GM18870 (cell line): ENCODE measurements around the gene TSC1.

ENCODE experiments used
- ATAC-seq: cut with Tn5 transposase; IDR thresholded peaks from one replicate; pipeline ENCODE4 v1.9.1; 2021; ENCODE audit warnings: moderate library complexity; ENCODE audit not compliant: unreplicated experiment

Gene TSC1

DNA sequence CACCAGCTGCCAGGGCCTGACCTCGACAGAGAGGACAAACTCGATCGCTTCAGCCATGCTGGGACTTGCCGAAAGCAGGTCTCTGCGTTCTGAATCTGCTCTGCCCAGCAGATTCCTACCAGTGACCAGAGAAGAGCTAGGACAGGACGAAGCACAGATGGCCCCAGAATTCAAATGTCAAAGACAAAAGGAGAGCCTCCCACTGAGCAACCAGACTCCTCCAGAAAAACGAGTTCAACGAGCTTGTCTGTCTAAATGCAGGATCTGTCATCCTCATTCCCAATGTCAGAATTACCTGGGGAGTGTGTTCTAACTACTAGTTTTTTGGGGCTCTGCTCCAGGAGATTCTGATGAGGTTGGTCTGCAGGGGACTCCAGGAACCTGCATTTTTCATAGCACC lies 79.7 kb downstream of the TSC1 start:
- no peak for ATAC-seq

GRCh38 chr9:132864277-132864676 lies 80.1 kb downstream of the TSC1 start:
- no peak for ATAC-seq

DNA sequence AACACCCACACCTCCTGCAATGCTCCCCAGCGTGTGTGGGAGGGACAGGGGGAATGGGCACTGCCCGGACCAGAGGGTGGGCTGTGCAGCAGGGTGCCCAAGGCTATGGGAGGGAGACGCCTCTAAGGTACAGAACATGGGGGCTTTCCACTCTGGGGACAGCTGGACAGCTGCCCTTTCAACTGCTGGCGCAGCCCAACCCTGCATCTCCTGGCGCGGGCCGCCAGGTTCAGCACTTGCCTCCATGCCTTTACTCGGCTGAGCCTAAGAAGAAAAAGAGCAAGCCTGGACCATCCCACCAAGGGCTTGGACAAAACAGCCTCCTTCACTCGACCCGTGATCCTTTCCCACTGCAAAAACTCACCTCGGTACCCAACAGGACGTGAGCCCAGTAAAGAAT lies 81.3 kb downstream of the TSC1 start:
- no peak for ATAC-seq

DNA sequence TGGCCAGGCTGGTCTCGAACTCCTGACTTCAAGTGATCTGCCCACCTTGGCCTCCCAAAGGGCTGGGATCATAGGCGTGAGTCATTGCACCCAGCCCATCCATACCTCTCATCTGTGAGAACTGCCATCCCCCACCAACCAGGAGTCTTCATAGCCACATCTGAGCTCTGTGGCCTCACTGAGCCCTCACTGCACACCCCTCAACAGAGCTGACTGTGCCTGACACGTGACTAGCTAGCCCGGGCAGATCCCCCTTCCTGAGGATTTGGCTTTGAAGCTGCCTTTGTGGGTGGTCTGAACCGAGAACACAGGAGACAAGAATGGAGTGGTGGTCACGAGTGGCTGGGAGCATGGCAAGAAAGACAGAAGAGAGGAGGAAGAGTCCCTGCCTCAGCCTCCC lies 81.9 kb downstream of the TSC1 start:
- ATAC-seq, result no peak

- ATAC-seq, result no peak
Measured at GRCh38 chr9:132861666-132862065, 82.8 kb downstream of the TSC1 start.

GRCh38 chr9:132858751-132859150 lies 85.7 kb downstream of the TSC1 start:
- ATAC-seq, result no peak

DNA sequence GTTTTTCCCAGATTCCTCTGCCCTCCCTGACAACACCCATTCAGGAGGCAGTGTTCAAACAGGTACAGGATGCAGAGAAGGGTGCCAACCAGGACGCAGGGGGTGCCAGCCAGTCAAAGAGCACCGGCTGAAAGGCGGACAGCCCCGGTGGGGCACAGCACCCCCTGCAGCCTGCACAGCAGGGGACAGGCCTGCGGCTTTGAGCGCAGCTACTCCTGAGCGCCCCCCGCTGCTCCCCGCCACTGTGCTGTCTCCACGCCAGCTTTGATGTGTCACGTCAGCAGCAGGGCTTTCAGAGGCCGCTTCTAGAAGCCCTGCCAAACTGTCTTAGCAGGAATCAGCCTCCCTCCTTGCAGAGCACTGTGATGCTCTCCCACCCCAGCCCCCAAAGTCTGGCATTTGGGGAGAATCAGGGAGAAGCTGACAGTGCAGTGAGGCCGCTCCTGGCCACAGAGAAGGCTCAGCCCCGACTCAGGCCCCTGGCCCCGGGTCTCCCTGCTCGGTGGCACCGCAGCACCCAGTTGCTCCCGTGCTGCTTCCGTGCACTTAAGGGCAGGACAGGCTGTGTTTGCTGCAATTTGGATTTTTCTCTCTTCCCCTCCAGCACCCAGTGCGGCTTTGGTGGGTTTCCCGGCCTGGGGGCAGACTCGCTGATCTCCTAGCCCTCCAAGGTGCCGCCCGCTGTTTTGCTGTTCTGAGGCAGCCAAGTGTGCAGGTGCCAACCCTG lies 86.6 kb downstream of the TSC1 start:
- no peak for ATAC-seq

- ATAC-seq, result no peak
Measured at GRCh38 chr9:132857031-132857430, 87.4 kb downstream of the TSC1 start.

DNA sequence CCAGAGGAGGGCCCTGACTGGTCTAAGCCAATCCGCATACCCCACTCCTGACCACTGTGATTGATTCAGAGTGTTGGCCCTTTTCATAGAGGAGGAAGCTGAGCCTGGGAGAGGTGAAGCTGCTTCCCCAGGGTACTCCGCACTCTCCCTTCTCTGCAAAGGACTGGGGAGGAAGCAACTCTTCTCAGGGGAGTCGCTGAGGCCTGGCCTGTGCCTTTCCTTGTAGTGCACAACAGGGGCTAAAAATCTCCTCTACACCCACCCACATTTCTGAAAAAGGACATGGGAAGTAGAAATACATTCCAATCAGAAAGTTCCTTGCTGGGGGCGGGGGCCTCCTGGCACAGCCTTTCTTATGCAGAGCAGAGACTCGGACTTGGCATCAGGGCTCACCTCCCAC lies 88.5 kb downstream of the TSC1 start:
- ATAC-seq, result no peak

DNA sequence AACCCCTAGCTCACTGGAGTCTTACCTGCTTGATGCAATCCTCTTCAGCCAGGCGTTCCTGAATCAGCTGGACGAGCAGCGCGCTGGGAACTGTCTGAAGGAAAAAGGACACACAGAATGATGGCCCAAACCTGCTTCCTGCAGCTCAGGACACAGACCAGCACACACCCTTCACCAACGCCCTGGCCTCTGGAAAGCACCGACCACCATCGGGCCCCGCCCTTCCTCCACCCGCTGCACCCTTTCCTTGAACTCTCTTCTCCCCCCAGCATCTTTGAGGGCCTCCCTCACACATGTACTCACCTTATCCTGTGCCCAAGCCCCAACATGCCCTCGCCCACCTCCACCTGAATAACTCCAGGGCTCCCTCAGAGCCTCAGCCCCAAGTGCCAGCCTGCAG lies 89.6 kb downstream of the TSC1 start:
- no peak for ATAC-seq

DNA sequence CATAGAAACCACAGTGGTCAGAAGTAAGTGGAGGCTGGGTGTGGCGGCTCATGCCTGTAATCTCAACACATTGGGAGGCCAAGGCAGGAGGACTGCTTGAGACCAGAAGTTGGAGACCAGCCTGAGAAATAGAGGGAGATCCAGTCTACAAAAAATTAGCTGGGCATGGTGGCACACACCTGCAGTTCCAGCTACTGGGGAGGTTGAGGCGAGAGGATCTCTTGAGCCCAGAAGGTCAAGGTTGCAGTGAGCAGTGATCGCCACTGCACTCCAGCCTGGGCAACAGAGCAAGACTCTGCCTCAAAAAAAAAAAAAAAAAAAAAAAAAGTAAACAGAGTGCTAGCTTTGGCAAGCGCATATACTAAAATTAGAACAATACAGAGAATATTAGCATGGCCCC lies 90.9 kb downstream of the TSC1 start:
- no peak for ATAC-seq

- no peak for ATAC-seq
Measured at GRCh38 chr9:132849185-132849706, 95.2 kb downstream of the TSC1 start.

GRCh38 chr9:132846918-132847515 lies 97.4 kb downstream of the TSC1 start:
- ATAC-seq, result no peak

GRCh38 chr9:132846109-132846917 lies 98.1 kb downstream of the TSC1 start:
- ATAC-seq, result no peak

- no peak for ATAC-seq
Measured at GRCh38 chr9:132842124-132843044, 102.0 kb downstream of the TSC1 start.
